Measurements from ENCODE around the gene TEPSIN.

Gene TEPSIN

GRCh38 chr17:81263371-81264181, 24.7 kb upstream of the TEPSIN start:
- Mint-ChIP-seq H3K27ac (ENCODE audit: low read depth) (no peak overlapping the region), H3K9me3 (no peaks in the 10 kb centered on the region)

GRCh38 chr17:81261582-81262336, 22.9 kb upstream of the TEPSIN start:
- ATAC-seq (replicated peaks; ENCODE audit: extremely low read depth, poor library complexity, severe bottlenecking) (no peak), DNase-seq (ENCODE audit: low spot score in 2 of 2) (no peak)
- Mint-ChIP-seq H3K27ac (ENCODE audit: low read depth) (no peak overlapping the region), H3K4me1 (peaks cover 5% of the 10 kb centered on the region), H3K4me3 (no peak overlapping the region), H3K27me3 (no peaks in the 10 kb centered on the region), H3K9me3 (no peaks in the 10 kb centered on the region), H3K36me3 (ENCODE audit: insufficient read depth) (peaks cover 26% of the 10 kb centered on the region)

More at GRCh38 chr17:81263371-81264181, 24.7 kb upstream of the TEPSIN start:
- no peak for ATAC-seq (replicated peaks; ENCODE audit: extremely low read depth, poor library complexity, severe bottlenecking)
- no peaks in the 10 kb centered on the region for H3K27me3 Mint-ChIP-seq
- peaks cover 36% of the 10 kb centered on the region for H3K36me3 Mint-ChIP-seq (ENCODE audit: insufficient read depth)
- DNase-seq (ENCODE audit: low spot score in 2 of 2) = no peak
- H3K4me3 Mint-ChIP-seq = no peak overlapping the region
- peaks cover 10% of the 10 kb centered on the region for H3K4me1 Mint-ChIP-seq

- peaks cover 20% of the 10 kb centered on the region for H3K36me3 Mint-ChIP-seq (ENCODE audit: insufficient read depth)
- no peak overlapping the region for H3K27ac Mint-ChIP-seq (ENCODE audit: low read depth)
- ATAC-seq (replicated peaks; ENCODE audit: extremely low read depth, poor library complexity, severe bottlenecking) (no peak), DNase-seq (ENCODE audit: low spot score in 2 of 2) (no peak)
- H3K4me1 Mint-ChIP-seq = peaks cover 5% of the 10 kb centered on the region
- H3K4me3 Mint-ChIP-seq = no peak overlapping the region
- H3K9me3 Mint-ChIP-seq = no peaks in the 10 kb centered on the region
- H3K27me3 Mint-ChIP-seq = no peaks in the 10 kb centered on the region
These were observed 22.2 kb upstream of the TEPSIN start for GRCh38 chr17:81261096-81261495.

GRCh38 chr17:81260641-81261040, 21.8 kb upstream of the TEPSIN start:
- no peaks in the 10 kb centered on the region for H3K27me3 Mint-ChIP-seq
- no peaks in the 10 kb centered on the region for H3K9me3 Mint-ChIP-seq
- H3K4me3 Mint-ChIP-seq = no peak overlapping the region
- no peak overlapping the region for H3K27ac Mint-ChIP-seq (ENCODE audit: low read depth)
- DNase-seq (ENCODE audit: low spot score in 2 of 2) (no peak), ATAC-seq (replicated peaks; ENCODE audit: extremely low read depth, poor library complexity, severe bottlenecking) (no peak)
- H3K36me3 Mint-ChIP-seq (ENCODE audit: insufficient read depth) = peaks cover 19% of the 10 kb centered on the region
- peaks cover under 1% of the 10 kb centered on the region for H3K4me1 Mint-ChIP-seq

- peaks cover 17% of the 10 kb centered on the region for H3K36me3 Mint-ChIP-seq (ENCODE audit: insufficient read depth)
- H3K4me1 Mint-ChIP-seq = no peaks in the 10 kb centered on the region
- H3K27ac Mint-ChIP-seq (ENCODE audit: low read depth) = no peak overlapping the region
- ATAC-seq (replicated peaks; ENCODE audit: extremely low read depth, poor library complexity, severe bottlenecking) (no peak), DNase-seq (ENCODE audit: low spot score in 2 of 2) (no peak)
- no peaks in the 10 kb centered on the region for H3K27me3 Mint-ChIP-seq
- no peaks in the 10 kb centered on the region for H3K9me3 Mint-ChIP-seq
- no peak overlapping the region for H3K4me3 Mint-ChIP-seq
These were observed 21.3 kb upstream of the TEPSIN start for GRCh38 chr17:81260171-81260570.

- H3K27ac Mint-ChIP-seq (ENCODE audit: low read depth) = no peak overlapping the region
- no peaks in the 10 kb centered on the region for H3K9me3 Mint-ChIP-seq
- no peak for DNase-seq (ENCODE audit: low spot score in 2 of 2)
- no peak overlapping the region for H3K4me3 Mint-ChIP-seq
- no peaks in the 10 kb centered on the region for H3K27me3 Mint-ChIP-seq
- H3K36me3 Mint-ChIP-seq (ENCODE audit: insufficient read depth) = peaks cover 16% of the 10 kb centered on the region
- ATAC-seq (replicated peaks; ENCODE audit: extremely low read depth, poor library complexity, severe bottlenecking) = no peak
- no peaks in the 10 kb centered on the region for H3K4me1 Mint-ChIP-seq
These were observed 20.3 kb upstream of the TEPSIN start for GRCh38 chr17:81259058-81259605.

GRCh38 chr17:81258292-81258691, 19.4 kb upstream of the TEPSIN start:
- no peaks in the 10 kb centered on the region for H3K27me3 Mint-ChIP-seq
- DNase-seq (ENCODE audit: low spot score in 2 of 2) (no peak), ATAC-seq (replicated peaks; ENCODE audit: extremely low read depth, poor library complexity, severe bottlenecking) (no peak)
- no peak overlapping the region for H3K4me3 Mint-ChIP-seq
- H3K9me3 Mint-ChIP-seq = no peaks in the 10 kb centered on the region
- H3K36me3 Mint-ChIP-seq (ENCODE audit: insufficient read depth) = peaks cover 16% of the 10 kb centered on the region
- H3K4me1 Mint-ChIP-seq = peaks cover 7% of the 10 kb centered on the region
- no peak overlapping the region for H3K27ac Mint-ChIP-seq (ENCODE audit: low read depth)

- Mint-ChIP-seq H3K27me3 (no peaks in the 10 kb centered on the region), H3K4me1 (peaks cover 11% of the 10 kb centered on the region), H3K36me3 (ENCODE audit: insufficient read depth) (peaks cover 18% of the 10 kb centered on the region), H3K4me3 (no peak overlapping the region), H3K9me3 (no peaks in the 10 kb centered on the region), H3K27ac (ENCODE audit: low read depth) (peak overlapping the region; percentile 76)
- DNase-seq (ENCODE audit: low spot score in 2 of 2) (no peak), ATAC-seq (replicated peaks; ENCODE audit: extremely low read depth, poor library complexity, severe bottlenecking) (no peak)
These were observed 18.7 kb upstream of the TEPSIN start for GRCh38 chr17:81257533-81257932.

GRCh38 chr17:81256616-81257015, 17.8 kb upstream of the TEPSIN start:
- Mint-ChIP-seq H3K36me3 (ENCODE audit: insufficient read depth) (peaks cover 15% of the 10 kb centered on the region), H3K4me1 (peaks cover 11% of the 10 kb centered on the region), H3K27me3 (no peaks in the 10 kb centered on the region), H3K4me3 (no peak overlapping the region), H3K9me3 (no peaks in the 10 kb centered on the region), H3K27ac (ENCODE audit: low read depth) (no peak overlapping the region)
- no peak for ATAC-seq (replicated peaks; ENCODE audit: extremely low read depth, poor library complexity, severe bottlenecking)
- DNase-seq (ENCODE audit: low spot score in 2 of 2) = no peak

- H3K4me1 Mint-ChIP-seq = peaks cover 11% of the 10 kb centered on the region
- DNase-seq (ENCODE audit: low spot score in 2 of 2) (no peak), ATAC-seq (replicated peaks; ENCODE audit: extremely low read depth, poor library complexity, severe bottlenecking) (no peak)
- H3K27ac Mint-ChIP-seq (ENCODE audit: low read depth) = no peak overlapping the region
- H3K9me3 Mint-ChIP-seq = no peaks in the 10 kb centered on the region
- no peaks in the 10 kb centered on the region for H3K27me3 Mint-ChIP-seq
- no peak overlapping the region for H3K4me3 Mint-ChIP-seq
- peaks cover 10% of the 10 kb centered on the region for H3K36me3 Mint-ChIP-seq (ENCODE audit: insufficient read depth)
These were observed 16.3 kb upstream of the TEPSIN start for GRCh38 chr17:81254955-81255717.

- no peaks in the 10 kb centered on the region for H3K27me3 Mint-ChIP-seq
- H3K4me1 Mint-ChIP-seq = peaks cover 11% of the 10 kb centered on the region
- H3K4me3 Mint-ChIP-seq = no peak overlapping the region
- no peaks in the 10 kb centered on the region for H3K9me3 Mint-ChIP-seq
- H3K36me3 Mint-ChIP-seq (ENCODE audit: insufficient read depth) = peaks cover 12% of the 10 kb centered on the region
- ATAC-seq (replicated peaks; ENCODE audit: extremely low read depth, poor library complexity, severe bottlenecking) = peak; percentile 29
- DNase-seq (ENCODE audit: low spot score in 2 of 2) = peak; percentile 40 to 54
- peak overlapping the region; percentile 35 for H3K27ac Mint-ChIP-seq (ENCODE audit: low read depth)
These were observed 14.7 kb upstream of the TEPSIN start for GRCh38 chr17:81253358-81254131.

GRCh38 chr17:81252987-81253329, 14.1 kb upstream of the TEPSIN start:
- no peak for ATAC-seq (replicated peaks; ENCODE audit: extremely low read depth, poor library complexity, severe bottlenecking)
- Mint-ChIP-seq H3K4me1 (peaks cover 11% of the 10 kb centered on the region), H3K27me3 (no peaks in the 10 kb centered on the region), H3K9me3 (no peaks in the 10 kb centered on the region), H3K4me3 (no peak overlapping the region), H3K27ac (ENCODE audit: low read depth) (peak overlapping the region; percentile 35), H3K36me3 (ENCODE audit: insufficient read depth) (peaks cover 15% of the 10 kb centered on the region)
- DNase-seq (ENCODE audit: low spot score in 2 of 2) = no peak

Data from central memory CD8-positive, alpha-beta T cell (primary cell).